Skin epidermis (tissue), 12 donors: ENCODE measurements around the gene DBNDD2.

ENCODE experiments used
- H3K27ac ChIP-seq, 21 experiments: fragments of 200-600 bp; sonication (generic) in 11 of 21; one replicate each; pipeline ENCODE4 v1.5.0; 2020; ENCODE audit warnings: mild to moderate bottlenecking in 3 of 21, inconsistent platforms in 2 of 21, moderate library complexity in 2 of 21
- H3K4me3 ChIP-seq, 7 experiments: fragments of 200-600 bp; sonication (generic) in 2 of 7; one replicate each; pipeline ENCODE4 v1.5.0; 2020; ENCODE audit warnings: inconsistent platforms in 2 of 7, mild to moderate bottlenecking in 2 of 7, moderate library complexity in 1 of 7

Gene DBNDD2

GRCh38 chr20:45407783-45408645 is at the start of gene DBNDD2:
Gene DBNDD2, plus strand, starts transcription at chr20:45408289. Its CDS starts 179 bp downstream, at chr20:45408468.
- Histone ChIP-seq H3K27ac (peak within 1 kb of the TSS in 19 of 21 experiments; percentile 78 to 98 (median 90)), H3K4me3 (peak within 1 kb of the TSS; percentile 60 to 90 (median 62))

- Histone ChIP-seq H3K27ac (peak overlapping the region in 8 of 21 experiments; percentile 24 to 78 (median 58)), H3K4me3 (no peak overlapping the region)
These were observed 49.1 kb upstream of the DBNDD2 start for GRCh38 chr20:45359069-45359405.

- no peak overlapping the region for H3K4me3 ChIP-seq
These were observed 48.5 kb upstream of the DBNDD2 start for GRCh38 chr20:45359406-45360148.

GRCh38 chr20:45361793-45362192 is 46.3 kb upstream of the DBNDD2 start:
- H3K4me3 ChIP-seq = no peak overlapping the region
- H3K27ac ChIP-seq = peak overlapping the region in 5 of 21 experiments; percentile 26 to 99 (median 65)

More at GRCh38 chr20:45359406-45360148, 48.5 kb upstream of the DBNDD2 start:
- H3K27ac ChIP-seq = peak overlapping the region in 6 of 21 experiments; percentile 3 to 78 (median 54)

- peak within 1 kb of the TSS; percentile 79 to 99 (median 94) for H3K27ac ChIP-seq
- peak within 1 kb of the TSS; percentile 49 to 83 (median 62) for H3K4me3 ChIP-seq
These were observed 45.1 kb upstream of the DBNDD2 start, which contains the start of gene SYS1 for GRCh38 chr20:45362804-45363610. Gene SYS1, plus strand, starts transcription at chr20:45363156. Its CDS starts 376 bp downstream, at chr20:45363532.

GRCh38 chr20:45363611-45364492 is 44.2 kb upstream of the DBNDD2 start:
- H3K4me3 ChIP-seq = peak overlapping the region; percentile 49 to 83 (median 62)
- H3K27ac ChIP-seq = peak overlapping the region in 20 of 21 experiments; percentile 81 to 99 (median 94)

GRCh38 chr20:45365444-45365970 is 42.6 kb upstream of the DBNDD2 start:
- Histone ChIP-seq H3K4me3 (no peak overlapping the region), H3K27ac (no peak overlapping the region)

- no peak overlapping the region for H3K27ac ChIP-seq
These were observed 41.9 kb upstream of the DBNDD2 start for GRCh38 chr20:45366192-45366591.

GRCh38 chr20:45366631-45367030 is 41.5 kb upstream of the DBNDD2 start:
- H3K4me3 ChIP-seq = no peak overlapping the region
- H3K27ac ChIP-seq = peak overlapping the region in 2 of 21 experiments; percentile 42 to 44

More at GRCh38 chr20:45366192-45366591, 41.9 kb upstream of the DBNDD2 start:
- no peak overlapping the region for H3K4me3 ChIP-seq

- H3K4me3 ChIP-seq = no peak overlapping the region
- peak overlapping the region in 3 of 21 experiments; percentile 39 to 76 (median 53) for H3K27ac ChIP-seq
These were observed 41.0 kb upstream of the DBNDD2 start for GRCh38 chr20:45367126-45367525.

GRCh38 chr20:45368221-45368980 is 39.7 kb upstream of the DBNDD2 start:
- Histone ChIP-seq H3K4me3 (no peak overlapping the region), H3K27ac (peak overlapping the region in 10 of 21 experiments; percentile 10 to 76 (median 32))

GRCh38 chr20:45370571-45371160 is 37.4 kb upstream of the DBNDD2 start:
- Histone ChIP-seq H3K27ac (no peak overlapping the region), H3K4me3 (no peak overlapping the region)

- no peak overlapping the region for H3K4me3 ChIP-seq
These were observed 35.8 kb upstream of the DBNDD2 start for GRCh38 chr20:45372241-45372640.

GRCh38 chr20:45372646-45373352 is 35.3 kb upstream of the DBNDD2 start:
- Histone ChIP-seq H3K27ac (peak overlapping the region in 18 of 21 experiments; percentile 4 to 87 (median 59)), H3K4me3 (peak overlapping the region in 5 of 7 experiments; percentile 30 to 49 (median 37))

More at GRCh38 chr20:45372241-45372640, 35.8 kb upstream of the DBNDD2 start:
- no peak overlapping the region for H3K27ac ChIP-seq

GRCh38 chr20:45373353-45374100 is 34.6 kb upstream of the DBNDD2 start:
- Histone ChIP-seq H3K4me3 (peak overlapping the region; percentile 3 to 49 (median 37)), H3K27ac (peak overlapping the region in 19 of 21 experiments; percentile 4 to 87 (median 61))

GRCh38 chr20:45374101-45374467 is 34.0 kb upstream of the DBNDD2 start:
- Histone ChIP-seq H3K27ac (peak overlapping the region in 10 of 21 experiments; percentile 8 to 87 (median 75)), H3K4me3 (peak overlapping the region in 6 of 7 experiments; percentile 3 to 49 (median 38))
